Activated CD8-positive, alpha-beta memory T cell treated with anti-CD3 and anti-CD28 coated beads, Interleukin-2, amount 50 U/mL, for 24 hours (primary cell): ENCODE data around the gene HOXD3.

Experiments
- DNase-seq: peaks from one replicate; pipeline ENCODE4 v3.0.0-alpha.2; 2020; ENCODE audit errors: extremely low read depth

The HOXD3 gene

DNA sequence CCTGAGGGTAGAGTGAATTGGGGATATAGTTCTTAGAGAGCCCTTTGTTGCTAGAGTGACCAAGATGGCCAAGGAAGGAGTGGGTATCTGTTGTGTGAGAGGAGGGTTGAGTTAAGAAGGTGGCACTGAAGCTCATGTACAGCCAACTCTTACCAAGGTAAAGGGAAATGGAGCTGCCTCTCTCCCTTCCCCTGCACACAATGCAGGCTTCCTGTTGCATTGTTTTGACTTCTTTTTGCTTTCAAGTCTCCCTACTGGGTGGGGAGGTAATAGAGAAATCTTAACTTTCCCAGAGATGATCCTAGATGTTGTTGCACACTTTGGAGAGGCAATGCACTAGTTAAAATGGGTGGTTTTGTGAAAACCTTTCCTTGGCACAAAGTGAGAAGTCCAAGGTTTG lies 55.2 kb downstream of the HOXD3 start:
- no peak for DNase-seq

DNA sequence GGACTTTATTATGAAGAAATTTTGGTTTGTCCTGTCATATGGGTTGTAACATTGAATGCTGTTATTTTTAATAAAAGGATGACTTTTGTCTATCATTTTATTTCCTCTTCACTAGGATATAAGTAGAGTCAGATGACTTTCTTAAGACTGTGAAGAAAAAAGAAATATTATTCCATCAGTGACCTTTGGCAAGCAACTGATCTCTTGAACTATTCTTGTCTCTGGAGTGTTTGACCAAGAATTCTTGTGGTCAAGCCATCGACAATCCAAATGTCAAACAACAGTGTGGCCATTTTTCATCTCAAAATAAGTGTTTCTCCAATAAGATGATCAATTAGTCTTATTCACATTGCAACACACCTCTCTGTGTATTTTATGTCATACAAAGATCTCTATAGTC lies 56.3 kb downstream of the HOXD3 start:
- DNase-seq = no peak
